HepG2 (cell line): ENCODE results near the gene GJD3. TPM values are rescaled to one million over a fixed set of nuclear protein-coding genes. Genes with fewer than 3 reads are reported as not detected.

Experiments
- HDAC2 ChIP-seq: sonication (generic); formaldehyde crosslinking; IDR thresholded peaks from 2 replicates; pipeline ENCODE4 v1.4.0; 2020; ENCODE audit warnings: missing genetic modification reagents
- HMG20A ChIP-seq: IDR thresholded peaks from 2 replicates; pipeline ENCODE4 v1.6.1; 2016; ENCODE audit warnings: borderline replicate concordance
- IKZF5 ChIP-seq: IDR thresholded peaks from 2 replicates; pipeline ENCODE4 v1.6.1; 2018; ENCODE audit warnings: missing genetic modification reagents, mild to moderate bottlenecking, missing compliant biosample characterization
- MTF2 ChIP-seq: sonication (generic); formaldehyde crosslinking; IDR thresholded peaks from 2 replicates; pipeline ENCODE4 v1.5.0; 2020; ENCODE audit warnings: missing genetic modification reagents, borderline replicate concordance
- NFYC ChIP-seq: IDR thresholded peaks from 2 replicates; pipeline ENCODE4 v1.6.1; 2016; ENCODE audit warnings: missing genetic modification reagents, missing compliant biosample characterization
- PITX1 ChIP-seq: sonication (generic); formaldehyde crosslinking; IDR thresholded peaks from 2 replicates; pipeline ENCODE4 v1.5.1; 2020; ENCODE audit warnings: mild to moderate bottlenecking, missing genetic modification reagents
- RARG ChIP-seq: sonication (generic); formaldehyde crosslinking; IDR thresholded peaks from 2 replicates; pipeline ENCODE4 v1.4.0; 2020; ENCODE audit warnings: low read depth, mild to moderate bottlenecking, missing genetic modification reagents
- RFXANK ChIP-seq: IDR thresholded peaks from 2 replicates; pipeline ENCODE4 v1.6.1; 2016
- STAG1 ChIP-seq: sonication (generic); formaldehyde crosslinking; IDR thresholded peaks from 2 replicates; pipeline ENCODE4 v1.4.0; 2020; ENCODE audit warnings: missing genetic modification reagents
- U2AF1 ChIP-seq: fragments of 200-400 bp; formaldehyde crosslinking; optimal IDR thresholded peaks from 2 replicates; pipeline ENCODE3; 2017; ENCODE audit warnings: mild to moderate bottlenecking, low read depth, low read length
- ZFP36L2 ChIP-seq: sonication (generic); formaldehyde crosslinking; IDR thresholded peaks from 2 replicates; pipeline ENCODE4 v1.4.0; 2020; ENCODE audit warnings: missing genetic modification reagents
- ZFX ChIP-seq: sonication (generic); formaldehyde crosslinking; IDR thresholded peaks from 2 replicates; pipeline ENCODE4 v1.4.0; 2020; ENCODE audit warnings: mild to moderate bottlenecking, low read depth, missing genetic modification reagents, moderate library complexity
- ZMAT5 ChIP-seq: sonication (generic); formaldehyde crosslinking; IDR thresholded peaks from 2 replicates; pipeline ENCODE4 v1.5.0; 2020; ENCODE audit warnings: mild to moderate bottlenecking, low read depth, missing genetic modification reagents, borderline replicate concordance
- ZNF235 ChIP-seq: sonication (generic); formaldehyde crosslinking; IDR thresholded peaks from 2 replicates; pipeline ENCODE4 v1.8.1; 2023; ENCODE audit warnings: mild to moderate bottlenecking, missing genetic modification reagents, borderline replicate concordance
- ZNF276 ChIP-seq: sonication (generic); formaldehyde crosslinking; IDR thresholded peaks from 2 replicates; pipeline ENCODE4 v1.4.0; 2020; ENCODE audit warnings: mild to moderate bottlenecking, low read depth, missing genetic modification reagents
- ZNF333 ChIP-seq: sonication (generic); formaldehyde crosslinking; IDR thresholded peaks from 2 replicates; pipeline ENCODE4 v1.4.0; 2020; ENCODE audit warnings: mild to moderate bottlenecking, missing genetic modification reagents, borderline replicate concordance
- ZNF367 ChIP-seq: sonication (generic); formaldehyde crosslinking; IDR thresholded peaks from 2 replicates; pipeline ENCODE4 v1.4.0; 2020; ENCODE audit warnings: missing genetic modification reagents, borderline replicate concordance
- polyA plus RNA-seq, 8 experiments: library from polyadenylated mRNA; depleted of rRNA in 3 of 8; stranded (reverse) in 7 of 8; unstranded in 1 of 8; fragments of >200 nt; fragmentation: Illumina TruSeq in 4 of 8; extraction: Trizol in 4 of 8; gene quantifications; 2 replicates each; pipeline versions ENCODE4 v1.2.1 to v1.2.3, GENCODE V29; 2011 to 2016; ENCODE audit warnings: low read depth in 4 of 8, missing spikeins in 1 of 8, mixed read lengths in 1 of 8; ENCODE audit not compliant: insufficient read depth in 1 of 8
- total RNA-seq, 5 experiments: library from RNA; depleted of rRNA; stranded (reverse); fragments of >200 nt; fragmentation: Illumina TruSeq; extraction: Trizol; gene quantifications; 2 replicates each; pipeline ENCODE4 v1.2.3, GENCODE V29; 2016; ENCODE audit warnings: low read depth in 1 of 5
- TF ChIP-seq, protein P1 (sequence below): sonication (generic); formaldehyde crosslinking; IDR thresholded peaks from 2 replicates; pipeline ENCODE4 v1.4.0; 2020; ENCODE audit warnings: mild to moderate bottlenecking, low read depth, missing genetic modification reagents
- TF ChIP-seq, protein P2 (sequence below): sonication (generic); formaldehyde crosslinking; IDR thresholded peaks from 2 replicates; pipeline ENCODE4 v1.5.1; 2020; ENCODE audit warnings: mild to moderate bottlenecking, moderate library complexity, missing genetic modification reagents
- TF ChIP-seq, protein P3 (sequence below): sonication (generic); formaldehyde crosslinking; IDR thresholded peaks from 2 replicates; pipeline ENCODE4 v1.4.0; 2020; ENCODE audit warnings: missing genetic modification reagents

Gene GJD3
- total and polyA plus RNA-seq, 2 of the 13 experiments (the other 11 are each of a cell fraction or from before 2014, with no cell fraction given), result not detected

DNA sequence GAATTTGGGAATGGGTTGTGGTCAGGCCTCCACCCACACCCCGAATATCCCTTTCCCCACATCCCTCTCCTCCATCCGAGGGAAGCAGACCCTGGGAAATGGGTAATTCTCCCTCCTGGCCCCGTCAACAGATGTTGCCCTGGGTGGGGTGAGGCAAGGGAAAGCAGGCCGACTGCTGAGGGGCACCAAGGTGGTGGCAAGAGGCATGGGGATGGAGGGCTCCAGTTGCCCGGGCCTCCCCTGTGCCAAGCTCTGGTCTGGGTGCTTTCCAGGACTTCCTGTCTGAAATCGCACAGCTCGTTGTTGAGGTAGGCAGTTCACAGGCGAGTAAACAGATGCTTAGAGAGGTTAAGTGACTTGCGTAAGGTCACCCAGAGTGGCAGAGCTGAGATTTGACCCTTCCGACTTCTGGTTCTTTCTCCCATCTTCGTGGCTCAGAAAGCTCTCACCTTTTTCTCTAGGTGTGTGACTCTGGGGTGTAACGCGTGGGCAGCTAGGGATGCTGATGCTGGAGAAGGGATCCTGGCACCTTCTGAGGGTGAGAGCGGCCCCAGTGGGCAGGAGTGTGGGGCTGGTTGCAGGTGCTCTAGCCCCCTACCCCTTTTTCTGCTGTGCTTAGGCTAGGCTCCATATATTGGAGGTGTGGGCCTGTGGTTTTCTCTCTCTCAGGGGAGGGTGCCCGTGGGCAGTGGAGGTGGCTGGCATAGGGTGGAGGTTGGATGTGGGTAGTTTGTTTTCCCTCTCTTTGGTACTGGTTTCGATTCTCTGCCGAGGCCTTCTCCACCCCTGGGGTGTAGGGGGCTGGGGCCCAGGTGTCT lies 38.3 kb downstream of the GJD3 start (continued):
- TF ChIP-seq ZNF235 (CRISPR knock-in tag) (no peak), ZFP36L2 (CRISPR knock-in tag) (no peak), U2AF1 (no peak), MTF2 (CRISPR knock-in tag) (no peak), PITX1 (CRISPR knock-in tag) (peak; percentile 33), ZNF333 (no peak), RARG (CRISPR knock-in tag) (no peak), NFYC (CRISPR knock-in tag) (no peak), ZNF367 (CRISPR knock-in tag) (no peak), HDAC2 (CRISPR knock-in tag) (peak; percentile 89), RFXANK (CRISPR knock-in tag) (no peak), IKZF5 (0 out of 2 replicates have a peak, but pooled peaks have one; percentile 14), STAG1 (CRISPR knock-in tag) (no peak), HMG20A (peak; percentile 99), ZNF276 (no peak), ZFX (CRISPR knock-in tag) (peak; percentile 12; the same call in 1 of the 2 replicates), ZMAT5 (no peak)
- TF ChIP-seq, protein P1, sequence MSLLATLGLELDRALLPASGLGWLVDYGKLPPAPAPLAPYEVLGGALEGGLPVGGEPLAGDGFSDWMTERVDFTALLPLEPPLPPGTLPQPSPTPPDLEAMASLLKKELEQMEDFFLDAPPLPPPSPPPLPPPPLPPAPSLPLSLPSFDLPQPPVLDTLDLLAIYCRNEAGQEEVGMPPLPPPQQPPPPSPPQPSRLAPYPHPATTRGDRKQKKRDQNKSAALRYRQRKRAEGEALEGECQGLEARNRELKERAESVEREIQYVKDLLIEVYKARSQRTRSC (CRISPR knock-in tag), result 0 out of 2 replicates have a peak, but pooled peaks have one; percentile 49
- TF ChIP-seq, protein P2, sequence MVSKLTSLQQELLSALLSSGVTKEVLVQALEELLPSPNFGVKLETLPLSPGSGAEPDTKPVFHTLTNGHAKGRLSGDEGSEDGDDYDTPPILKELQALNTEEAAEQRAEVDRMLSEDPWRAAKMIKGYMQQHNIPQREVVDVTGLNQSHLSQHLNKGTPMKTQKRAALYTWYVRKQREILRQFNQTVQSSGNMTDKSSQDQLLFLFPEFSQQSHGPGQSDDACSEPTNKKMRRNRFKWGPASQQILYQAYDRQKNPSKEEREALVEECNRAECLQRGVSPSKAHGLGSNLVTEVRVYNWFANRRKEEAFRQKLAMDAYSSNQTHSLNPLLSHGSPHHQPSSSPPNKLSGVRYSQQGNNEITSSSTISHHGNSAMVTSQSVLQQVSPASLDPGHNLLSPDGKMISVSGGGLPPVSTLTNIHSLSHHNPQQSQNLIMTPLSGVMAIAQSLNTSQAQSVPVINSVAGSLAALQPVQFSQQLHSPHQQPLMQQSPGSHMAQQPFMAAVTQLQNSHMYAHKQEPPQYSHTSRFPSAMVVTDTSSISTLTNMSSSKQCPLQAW (CRISPR knock-in tag), result no peak
- TF ChIP-seq, protein P3, sequence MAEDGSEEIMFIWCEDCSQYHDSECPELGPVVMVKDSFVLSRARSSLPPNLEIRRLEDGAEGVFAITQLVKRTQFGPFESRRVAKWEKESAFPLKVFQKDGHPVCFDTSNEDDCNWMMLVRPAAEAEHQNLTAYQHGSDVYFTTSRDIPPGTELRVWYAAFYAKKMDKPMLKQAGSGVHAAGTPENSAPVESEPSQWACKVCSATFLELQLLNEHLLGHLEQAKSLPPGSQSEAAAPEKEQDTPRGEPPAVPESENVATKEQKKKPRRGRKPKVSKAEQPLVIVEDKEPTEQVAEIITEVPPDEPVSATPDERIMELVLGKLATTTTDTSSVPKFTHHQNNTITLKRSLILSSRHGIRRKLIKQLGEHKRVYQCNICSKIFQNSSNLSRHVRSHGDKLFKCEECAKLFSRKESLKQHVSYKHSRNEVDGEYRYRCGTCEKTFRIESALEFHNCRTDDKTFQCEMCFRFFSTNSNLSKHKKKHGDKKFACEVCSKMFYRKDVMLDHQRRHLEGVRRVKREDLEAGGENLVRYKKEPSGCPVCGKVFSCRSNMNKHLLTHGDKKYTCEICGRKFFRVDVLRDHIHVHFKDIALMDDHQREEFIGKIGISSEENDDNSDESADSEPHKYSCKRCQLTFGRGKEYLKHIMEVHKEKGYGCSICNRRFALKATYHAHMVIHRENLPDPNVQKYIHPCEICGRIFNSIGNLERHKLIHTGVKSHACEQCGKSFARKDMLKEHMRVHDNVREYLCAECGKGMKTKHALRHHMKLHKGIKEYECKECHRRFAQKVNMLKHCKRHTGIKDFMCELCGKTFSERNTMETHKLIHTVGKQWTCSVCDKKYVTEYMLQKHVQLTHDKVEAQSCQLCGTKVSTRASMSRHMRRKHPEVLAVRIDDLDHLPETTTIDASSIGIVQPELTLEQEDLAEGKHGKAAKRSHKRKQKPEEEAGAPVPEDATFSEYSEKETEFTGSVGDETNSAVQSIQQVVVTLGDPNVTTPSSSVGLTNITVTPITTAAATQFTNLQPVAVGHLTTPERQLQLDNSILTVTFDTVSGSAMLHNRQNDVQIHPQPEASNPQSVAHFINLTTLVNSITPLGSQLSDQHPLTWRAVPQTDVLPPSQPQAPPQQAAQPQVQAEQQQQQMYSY (CRISPR knock-in tag), result no peak
